ENCODE results near the gene DUSP11.

DNA sequence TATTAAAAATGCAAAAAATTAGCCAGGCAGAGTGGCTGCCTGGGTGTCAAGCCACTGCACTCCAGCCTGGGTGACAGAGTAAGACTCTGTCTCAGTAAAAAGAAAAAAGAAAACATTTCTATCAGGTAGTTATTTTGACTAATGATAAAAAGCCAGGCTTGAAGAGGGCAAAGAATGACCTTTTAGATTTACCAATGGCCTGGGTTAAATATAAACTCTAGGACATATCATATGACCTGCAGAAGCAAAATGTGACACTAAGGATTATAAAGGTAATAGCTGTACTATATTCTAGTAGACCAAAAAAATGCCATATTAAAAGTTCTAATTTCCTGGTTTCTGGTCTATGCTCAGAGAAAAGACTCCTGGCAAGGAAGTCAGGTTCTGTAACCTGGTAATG is 32.7 kb upstream of the DUSP11 start:
- no peak for TF ChIP-seq ZNF274 (IDR thresholded peaks at IDR 0.05; ENCODE audit: low read depth, low read length)
- no peak for TF ChIP-seq SUZ12 (IDR thresholded peaks at IDR 0.05; ENCODE audit: extremely low read depth, insufficient read depth, insufficient read length)

Measured in NT2/D1 (cell line).